SK-N-SH (cell line): Measurements from ENCODE around the gene TBC1D1. TPM values are rescaled to one million over a fixed set of nuclear protein-coding genes. Genes with fewer than 3 reads are reported as not detected.

Experiments used
- CTCF ChIA-PET: fragments of 300-600, 350-600 bp; formaldehyde crosslinking; extraction: SDS; loops from one replicate; lab custom pipeline; 2021; lab: Yijun Ruan, JAX
- POLR2A ChIA-PET: fragments of 350-600 bp; sonication (Branson Sonifier 250); formaldehyde crosslinking; extraction: SDS; loops from one replicate; lab custom pipeline; 2020; ENCODE audit warnings: antibody characterized with exemption, inconsistent platforms; lab: Yijun Ruan, JAX
- DNase-seq: peaks from one replicate; pipeline ENCODE4 v3.0.0; 2012
- H2AFZ ChIP-seq: fragments of 200-600 bp; sonication (generic); 2 replicates; pipeline ENCODE4 v1.8.1; 2016; ENCODE audit warnings: antibody characterized with exemption, mild to moderate bottlenecking, low read depth
- H3F3A ChIP-seq: fragments of 200-600 bp; sonication (generic); replicated peaks from 2 replicates; pipeline ENCODE3; 2016; ENCODE audit warnings: antibody characterized with exemption, mild to moderate bottlenecking; ENCODE audit not compliant: insufficient read depth
- H3K27ac ChIP-seq, 2 experiments: fragments of 200-500 bp in 1 of 2; fragments of 200-600 bp in 1 of 2; sonication (Bioruptor generic) in 1 of 2; sonication (generic), shearing (Covaris generic) in 1 of 2; 2 replicates each; pipeline versions ENCODE4 v1.5.1 to v1.6.1; 2014 to 2016; ENCODE audit warnings: low read depth in 2 of 2, inconsistent platforms in 1 of 2, low read length in 1 of 2, mild to moderate bottlenecking in 1 of 2, mixed read lengths in 1 of 2
- H3K27me3 ChIP-seq: fragments of 200-600 bp; sonication (generic), shearing (Covaris generic); 2 replicates; pipeline ENCODE4 v1.6.1; 2016; ENCODE audit warnings: mixed run types; ENCODE audit not compliant: insufficient read depth
- H3K36me3 ChIP-seq, 2 experiments: fragments of 200-500 bp in 1 of 2; fragments of 200-600 bp in 1 of 2; sonication (Bioruptor generic) in 1 of 2; sonication (generic) in 1 of 2; replicated peaks in 1 of 2; 2 replicates each; pipeline versions ENCODE3 to v1.5.1; 2014 to 2016; ENCODE audit warnings: low read length in 1 of 2, mild to moderate bottlenecking in 1 of 2; ENCODE audit not compliant: insufficient read depth in 2 of 2, control insufficient read depth in 1 of 2
- H3K4me1 ChIP-seq, 2 experiments: fragments of 200-500 bp in 1 of 2; fragments of 200-600 bp in 1 of 2; sonication (Bioruptor generic) in 1 of 2; sonication (generic), shearing (Covaris generic) in 1 of 2; 2 replicates each; pipeline versions ENCODE4 v1.5.1 to v1.6.1; 2014 to 2016; ENCODE audit warnings: low read depth in 1 of 2, low read length in 1 of 2, mixed run types in 1 of 2; ENCODE audit not compliant: insufficient read depth in 2 of 2, control insufficient read depth in 1 of 2
- H3K4me2 ChIP-seq: fragments of 200-600 bp; sonication (generic), shearing (Covaris generic); 2 replicates; pipeline ENCODE4 v1.6.1; 2017; ENCODE audit warnings: mixed run types
- H3K4me3 ChIP-seq, 2 experiments: fragments of 200-500 bp in 1 of 2; fragments of 200-600 bp in 1 of 2; sonication (Bioruptor generic) in 1 of 2; sonication (generic), shearing (Covaris generic) in 1 of 2; 2 replicates each; pipeline versions ENCODE4 v1.5.1 to v1.8.1; 2014 to 2016; ENCODE audit warnings: low read depth in 2 of 2, inconsistent platforms in 1 of 2, low read length in 1 of 2, mild to moderate bottlenecking in 1 of 2, mixed read lengths in 1 of 2, moderate library complexity in 1 of 2
- H3K79me2 ChIP-seq: fragments of 200-600 bp; sonication (generic); 2 replicates; pipeline ENCODE4 v1.8.1; 2017; ENCODE audit warnings: mild to moderate bottlenecking; ENCODE audit not compliant: insufficient read depth
- H3K9ac ChIP-seq: fragments of 200-600 bp; sonication (generic); 2 replicates; pipeline ENCODE4 v1.6.1; 2017; ENCODE audit warnings: mixed run types
- H3K9me2 ChIP-seq: fragments of 200-600 bp; sonication (generic); 2 replicates; pipeline ENCODE4 v1.6.1; 2017; ENCODE audit warnings: mixed run types
- H3K9me3 ChIP-seq: fragments of 200-600 bp; sonication (generic); 2 replicates; pipeline ENCODE4 v1.6.1; 2017; ENCODE audit warnings: mixed run types, mild to moderate bottlenecking, moderate library complexity
- H4K20me1 ChIP-seq: fragments of 200-600 bp; sonication (generic); 2 replicates; pipeline ENCODE4 v1.6.1; 2017; ENCODE audit warnings: mild to moderate bottlenecking, mixed run types; ENCODE audit not compliant: insufficient read depth
- CHD2 ChIP-seq: fragments of 150-350 bp; IDR thresholded peaks from 2 replicates; pipeline ENCODE4 v1.6.1; 2018; ENCODE audit warnings: low read length; ENCODE audit not compliant: partially characterized antibody
- ELF1 ChIP-seq: IDR thresholded peaks from 2 replicates; pipeline ENCODE4 v1.4.0; 2012
- EP300 ChIP-seq, 2 experiments: IDR thresholded peaks; 2 replicates each; pipeline versions ENCODE4 v1.4.0 to v1.6.1; 2012; ENCODE audit warnings: borderline replicate concordance in 1 of 2, low read depth in 1 of 2, low read length in 1 of 2
- FOSL2 ChIP-seq: IDR thresholded peaks from 2 replicates; pipeline ENCODE4 v1.4.0; 2012; ENCODE audit warnings: low read depth, mild to moderate bottlenecking, moderate library complexity, borderline replicate concordance
- FOXJ3 ChIP-seq: sonication (generic); formaldehyde crosslinking; IDR thresholded peaks from 2 replicates; pipeline ENCODE4 v1.5.1; 2020; ENCODE audit warnings: mild to moderate bottlenecking, missing genetic modification reagents
- FOXM1 ChIP-seq: IDR thresholded peaks from 2 replicates; pipeline ENCODE4 v1.4.0; 2012; ENCODE audit warnings: low read depth, mild to moderate bottlenecking
- GABPA ChIP-seq: IDR thresholded peaks from 2 replicates; pipeline ENCODE4 v1.4.0; 2012; ENCODE audit warnings: low read depth, mild to moderate bottlenecking
- GATA2 ChIP-seq: sonication (generic); formaldehyde crosslinking; IDR thresholded peaks from 2 replicates; pipeline ENCODE4 v1.5.0; 2020; ENCODE audit warnings: mild to moderate bottlenecking, missing genetic modification reagents
- JUND ChIP-seq: IDR thresholded peaks from 2 replicates; pipeline ENCODE4 v1.4.0; 2012
- MXI1 ChIP-seq: IDR thresholded peaks from 2 replicates; pipeline ENCODE4 v1.6.1; 2012; ENCODE audit warnings: mild to moderate bottlenecking, low read depth, low read length, improper control_type of control experiment
- NRF1 ChIP-seq: IDR thresholded peaks from 2 replicates; pipeline ENCODE4 v1.6.1; 2012; ENCODE audit warnings: low read depth, mild to moderate bottlenecking, low read length
- POLR2AphosphoS5 ChIP-seq: IDR thresholded peaks from 2 replicates; pipeline ENCODE4 v1.6.1; 2012; ENCODE audit warnings: low read depth, low read length
- RCOR1 ChIP-seq: fragments of 150-350 bp; IDR thresholded peaks from 2 replicates; pipeline ENCODE4 v1.6.1; 2017; ENCODE audit warnings: antibody characterized with exemption, low read length
- RFX5 ChIP-seq: IDR thresholded peaks from 2 replicates; pipeline ENCODE4 v1.6.1; 2012; ENCODE audit warnings: mild to moderate bottlenecking, improper control_type of control experiment, low read length
- SMC3 ChIP-seq: IDR thresholded peaks from 2 replicates; pipeline ENCODE4 v1.6.1; 2012; ENCODE audit warnings: low read depth, low read length, improper control_type of control experiment
- TAF1 ChIP-seq: IDR thresholded peaks from 2 replicates; pipeline ENCODE4 v1.6.1; 2012; ENCODE audit warnings: low read depth, mild to moderate bottlenecking, low read length, moderate library complexity, borderline replicate concordance
- TEAD4 ChIP-seq: IDR thresholded peaks from 2 replicates; pipeline ENCODE4 v1.4.0; 2012; ENCODE audit warnings: mild to moderate bottlenecking, borderline replicate concordance; ENCODE audit not compliant: insufficient read depth
- YY1 ChIP-seq: IDR thresholded peaks from 2 replicates; pipeline ENCODE4 v1.4.0; 2012; ENCODE audit warnings: low read depth, mild to moderate bottlenecking
- WGBS: methylation state at CpG from one replicate; pipeline ENCODE4 v1.1.6; 2017; ENCODE audit warnings: low lambda C conversion rate; 5-methylcytosine and 5-hydroxymethylcytosine counted together
- polyA plus RNA-seq, 3 experiments: library from polyadenylated mRNA; depleted of rRNA; stranded (reverse); fragments of >200 nt; gene quantifications; 2 replicates each; pipeline ENCODE4 v1.2.3, GENCODE V29; 2012
- TF ChIP-seq, protein P1 (sequence below): fragments of 150-350 bp; IDR thresholded peaks from 2 replicates; pipeline ENCODE4 v1.6.1; 2017; ENCODE audit warnings: antibody characterized with exemption, low read length, low read depth, borderline replicate concordance
- TF ChIP-seq, protein P2 (sequence below): IDR thresholded peaks from 2 replicates; pipeline ENCODE4 v1.4.0; 2012; ENCODE audit warnings: low read depth, borderline replicate concordance
- TF ChIP-seq, protein P3 (sequence below): fragments of 200-600 bp; sonication (generic); IDR thresholded peaks from 2 replicates; pipeline ENCODE4 v1.6.1; 2017; ENCODE audit warnings: antibody characterized with exemption, mild to moderate bottlenecking, moderate library complexity
- TF ChIP-seq, protein P4 (sequence below): IDR thresholded peaks from 2 replicates; pipeline ENCODE4; 2012
- TF ChIP-seq, protein P5 (sequence below): IDR thresholded peaks from 2 replicates; pipeline ENCODE4 v1.6.1; 2012; ENCODE audit warnings: mild to moderate bottlenecking, low read depth, low read length, moderate library complexity

The TBC1D1 gene
- polyA plus RNA-seq, 1 of the 3 experiments (the other 2 are of a cell fraction): 29.8 TPM

DNA sequence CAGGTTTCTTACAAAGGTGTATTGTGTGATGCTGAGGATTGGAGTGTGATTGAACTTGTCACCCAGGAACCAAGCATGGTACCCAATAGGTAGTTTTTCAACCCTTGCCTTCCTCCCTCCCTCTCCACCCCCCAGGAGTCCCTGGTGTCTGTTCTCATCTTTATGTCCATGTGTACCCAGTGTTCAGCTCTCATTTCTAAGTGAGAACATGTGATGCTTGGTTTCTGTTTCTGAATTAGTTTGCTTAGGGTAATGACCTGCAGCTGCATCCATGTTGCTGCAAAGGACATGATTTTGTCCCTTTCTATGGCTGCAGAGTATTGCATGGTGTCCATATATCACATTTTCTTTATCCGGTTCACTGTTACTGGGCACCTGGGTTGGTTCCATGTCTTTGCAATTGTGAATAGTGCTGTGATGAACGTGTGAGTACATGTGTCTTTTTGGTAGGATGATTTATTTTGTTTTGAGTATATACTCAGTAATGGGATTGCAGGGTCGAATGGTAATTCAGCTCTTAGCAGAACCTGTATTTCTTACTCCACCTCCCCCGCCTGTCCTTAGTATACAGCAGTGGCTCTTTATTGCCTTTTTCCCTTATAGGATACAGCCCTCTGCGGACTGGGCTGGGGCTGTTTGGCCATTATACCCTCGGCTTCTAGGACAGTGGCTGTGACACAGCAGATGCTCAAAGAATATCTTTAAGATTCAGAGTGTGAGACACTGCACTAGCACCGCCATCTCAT lies 214.8 kb downstream of the TBC1D1 start (continued):
- TF ChIP-seq, protein P1, sequence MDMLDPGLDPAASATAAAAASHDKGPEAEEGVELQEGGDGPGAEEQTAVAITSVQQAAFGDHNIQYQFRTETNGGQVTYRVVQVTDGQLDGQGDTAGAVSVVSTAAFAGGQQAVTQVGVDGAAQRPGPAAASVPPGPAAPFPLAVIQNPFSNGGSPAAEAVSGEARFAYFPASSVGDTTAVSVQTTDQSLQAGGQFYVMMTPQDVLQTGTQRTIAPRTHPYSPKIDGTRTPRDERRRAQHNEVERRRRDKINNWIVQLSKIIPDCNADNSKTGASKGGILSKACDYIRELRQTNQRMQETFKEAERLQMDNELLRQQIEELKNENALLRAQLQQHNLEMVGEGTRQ: no peak
- TF ChIP-seq TEAD4 (no peak), TAF1 (no peak), FOSL2 (no peak)

DNA sequence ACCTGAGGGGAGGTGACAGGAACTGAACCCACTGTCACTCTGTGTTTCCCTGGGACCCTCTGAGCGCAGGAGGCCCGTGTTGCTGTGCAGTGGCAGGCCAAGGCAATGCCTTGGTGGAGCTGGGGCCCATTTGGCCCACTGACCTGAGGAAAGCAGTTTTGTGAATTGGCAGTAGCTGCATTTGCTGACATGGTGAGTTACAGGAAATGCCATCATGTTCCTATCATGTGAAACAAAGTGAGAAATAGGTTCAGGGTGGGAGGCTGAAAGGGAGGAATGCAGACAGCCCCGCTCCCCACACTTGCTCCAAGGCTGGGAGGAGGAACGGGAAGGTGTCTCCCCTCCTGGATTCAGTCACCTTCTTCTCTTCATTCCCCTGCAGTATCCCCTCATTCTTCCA lies 215.4 kb downstream of the TBC1D1 start:
- TF ChIP-seq FOSL2: no peak
- no peak for TF ChIP-seq YY1
- TF ChIP-seq, protein P2, sequence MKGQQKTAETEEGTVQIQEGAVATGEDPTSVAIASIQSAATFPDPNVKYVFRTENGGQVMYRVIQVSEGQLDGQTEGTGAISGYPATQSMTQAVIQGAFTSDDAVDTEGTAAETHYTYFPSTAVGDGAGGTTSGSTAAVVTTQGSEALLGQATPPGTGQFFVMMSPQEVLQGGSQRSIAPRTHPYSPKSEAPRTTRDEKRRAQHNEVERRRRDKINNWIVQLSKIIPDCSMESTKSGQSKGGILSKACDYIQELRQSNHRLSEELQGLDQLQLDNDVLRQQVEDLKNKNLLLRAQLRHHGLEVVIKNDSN: no peak
- TF ChIP-seq SMC3: no peak
- TF ChIP-seq RFX5: no peak
- TF ChIP-seq FOXM1: no peak
- TF ChIP-seq, protein P3, sequence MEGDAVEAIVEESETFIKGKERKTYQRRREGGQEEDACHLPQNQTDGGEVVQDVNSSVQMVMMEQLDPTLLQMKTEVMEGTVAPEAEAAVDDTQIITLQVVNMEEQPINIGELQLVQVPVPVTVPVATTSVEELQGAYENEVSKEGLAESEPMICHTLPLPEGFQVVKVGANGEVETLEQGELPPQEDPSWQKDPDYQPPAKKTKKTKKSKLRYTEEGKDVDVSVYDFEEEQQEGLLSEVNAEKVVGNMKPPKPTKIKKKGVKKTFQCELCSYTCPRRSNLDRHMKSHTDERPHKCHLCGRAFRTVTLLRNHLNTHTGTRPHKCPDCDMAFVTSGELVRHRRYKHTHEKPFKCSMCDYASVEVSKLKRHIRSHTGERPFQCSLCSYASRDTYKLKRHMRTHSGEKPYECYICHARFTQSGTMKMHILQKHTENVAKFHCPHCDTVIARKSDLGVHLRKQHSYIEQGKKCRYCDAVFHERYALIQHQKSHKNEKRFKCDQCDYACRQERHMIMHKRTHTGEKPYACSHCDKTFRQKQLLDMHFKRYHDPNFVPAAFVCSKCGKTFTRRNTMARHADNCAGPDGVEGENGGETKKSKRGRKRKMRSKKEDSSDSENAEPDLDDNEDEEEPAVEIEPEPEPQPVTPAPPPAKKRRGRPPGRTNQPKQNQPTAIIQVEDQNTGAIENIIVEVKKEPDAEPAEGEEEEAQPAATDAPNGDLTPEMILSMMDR: no peak
- no peak for TF ChIP-seq RCOR1
- TF ChIP-seq, protein P4, sequence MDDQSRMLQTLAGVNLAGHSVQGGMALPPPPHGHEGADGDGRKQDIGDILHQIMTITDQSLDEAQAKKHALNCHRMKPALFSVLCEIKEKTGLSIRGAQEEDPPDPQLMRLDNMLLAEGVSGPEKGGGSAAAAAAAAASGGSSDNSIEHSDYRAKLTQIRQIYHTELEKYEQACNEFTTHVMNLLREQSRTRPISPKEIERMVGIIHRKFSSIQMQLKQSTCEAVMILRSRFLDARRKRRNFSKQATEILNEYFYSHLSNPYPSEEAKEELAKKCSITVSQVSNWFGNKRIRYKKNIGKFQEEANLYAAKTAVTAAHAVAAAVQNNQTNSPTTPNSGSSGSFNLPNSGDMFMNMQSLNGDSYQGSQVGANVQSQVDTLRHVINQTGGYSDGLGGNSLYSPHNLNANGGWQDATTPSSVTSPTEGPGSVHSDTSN: no peak
- TF ChIP-seq GATA2 (CRISPR knock-in tag): no peak
- no peak for TF ChIP-seq JUND
- no peak for TF ChIP-seq POLR2AphosphoS5
- no peak for TF ChIP-seq FOXJ3
- TF ChIP-seq NRF1: no peak
- TF ChIP-seq, protein P5, sequence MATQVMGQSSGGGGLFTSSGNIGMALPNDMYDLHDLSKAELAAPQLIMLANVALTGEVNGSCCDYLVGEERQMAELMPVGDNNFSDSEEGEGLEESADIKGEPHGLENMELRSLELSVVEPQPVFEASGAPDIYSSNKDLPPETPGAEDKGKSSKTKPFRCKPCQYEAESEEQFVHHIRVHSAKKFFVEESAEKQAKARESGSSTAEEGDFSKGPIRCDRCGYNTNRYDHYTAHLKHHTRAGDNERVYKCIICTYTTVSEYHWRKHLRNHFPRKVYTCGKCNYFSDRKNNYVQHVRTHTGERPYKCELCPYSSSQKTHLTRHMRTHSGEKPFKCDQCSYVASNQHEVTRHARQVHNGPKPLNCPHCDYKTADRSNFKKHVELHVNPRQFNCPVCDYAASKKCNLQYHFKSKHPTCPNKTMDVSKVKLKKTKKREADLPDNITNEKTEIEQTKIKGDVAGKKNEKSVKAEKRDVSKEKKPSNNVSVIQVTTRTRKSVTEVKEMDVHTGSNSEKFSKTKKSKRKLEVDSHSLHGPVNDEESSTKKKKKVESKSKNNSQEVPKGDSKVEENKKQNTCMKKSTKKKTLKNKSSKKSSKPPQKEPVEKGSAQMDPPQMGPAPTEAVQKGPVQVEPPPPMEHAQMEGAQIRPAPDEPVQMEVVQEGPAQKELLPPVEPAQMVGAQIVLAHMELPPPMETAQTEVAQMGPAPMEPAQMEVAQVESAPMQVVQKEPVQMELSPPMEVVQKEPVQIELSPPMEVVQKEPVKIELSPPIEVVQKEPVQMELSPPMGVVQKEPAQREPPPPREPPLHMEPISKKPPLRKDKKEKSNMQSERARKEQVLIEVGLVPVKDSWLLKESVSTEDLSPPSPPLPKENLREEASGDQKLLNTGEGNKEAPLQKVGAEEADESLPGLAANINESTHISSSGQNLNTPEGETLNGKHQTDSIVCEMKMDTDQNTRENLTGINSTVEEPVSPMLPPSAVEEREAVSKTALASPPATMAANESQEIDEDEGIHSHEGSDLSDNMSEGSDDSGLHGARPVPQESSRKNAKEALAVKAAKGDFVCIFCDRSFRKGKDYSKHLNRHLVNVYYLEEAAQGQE: no peak
- TF ChIP-seq GABPA: no peak
- TF ChIP-seq ELF1: no peak
- no peak for TF ChIP-seq EP300 (IDR thresholded peaks at IDR 0.05; ENCODE audit: borderline replicate concordance in 1 of 2, low read depth in 1 of 2, low read length in 1 of 2)
- no peak for TF ChIP-seq CHD2
- no peak for TF ChIP-seq MXI1
- H3K36me3 ChIP-seq: peaks cover 2 to 5% of the 10 kb centered on the region in 2 experiments
- no peaks in the 10 kb centered on the region for H3K4me1 ChIP-seq
- no peaks in the 10 kb centered on the region for H3K27me3 ChIP-seq
- no peaks in the 10 kb centered on the region for H3K79me2 ChIP-seq
- no peaks in the 10 kb centered on the region for H3K9me2 ChIP-seq
- CTCF ChIA-PET: no interaction called here
- no peaks in the 10 kb centered on the region for H4K20me1 ChIP-seq
- H2AFZ ChIP-seq: no peak overlapping the region
- 98% methylated on average over 4 of the region's 4 CpGs for WGBS
- no peak for DNase-seq
- POLR2A ChIA-PET: no interaction called here
- H3K9me3 ChIP-seq: no peaks in the 10 kb centered on the region
- no peaks in the 10 kb centered on the region for H3F3A ChIP-seq
- H3K9ac ChIP-seq: no peak overlapping the region
- no peak overlapping the region for H3K4me3 ChIP-seq
- no peak overlapping the region for H3K27ac ChIP-seq
- H3K4me2 ChIP-seq: no peak overlapping the region
